ENCODE data around the gene STRA8.

STRA8 gene

DNA sequence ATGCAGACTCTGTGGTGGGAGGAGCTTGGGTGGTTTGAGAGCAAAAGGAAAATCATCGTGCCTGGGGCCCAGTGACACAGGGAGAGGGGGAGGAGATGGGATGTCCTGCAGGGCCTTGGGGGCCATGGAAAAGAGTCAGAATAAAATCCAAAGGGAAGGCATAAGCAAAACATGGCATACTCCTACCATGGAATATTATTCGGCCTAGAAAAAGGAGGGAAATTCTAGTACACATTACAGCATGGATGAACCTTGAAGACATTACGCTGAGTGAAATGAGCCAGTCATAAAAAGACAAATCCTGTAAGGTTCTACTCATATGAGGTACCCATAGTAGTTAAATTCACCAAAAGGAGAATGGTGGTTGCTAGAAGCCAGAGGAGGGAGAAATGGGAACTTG is 38.7 kb downstream of the STRA8 start:
- DNase-seq: no peak

DNA sequence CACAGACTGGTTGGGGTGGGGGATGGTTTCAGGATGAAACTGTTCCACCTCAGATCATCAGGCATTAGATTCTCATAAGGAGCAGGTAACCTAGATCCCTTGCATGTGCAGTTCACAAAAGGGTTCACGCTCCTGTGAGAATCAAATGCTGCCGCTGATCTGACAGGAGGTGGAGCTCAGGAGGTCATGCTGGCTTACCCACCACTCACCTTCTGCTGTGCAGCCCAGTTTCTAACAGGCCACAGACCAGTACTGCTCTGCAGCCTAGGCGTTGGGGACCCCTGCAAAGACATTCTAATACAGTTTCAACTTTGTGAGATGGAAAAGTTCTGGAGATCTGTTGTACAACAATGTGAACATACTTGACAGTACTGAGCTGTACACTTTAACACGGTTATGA is 39.9 kb downstream of the STRA8 start:
- no peak for DNase-seq

DNA sequence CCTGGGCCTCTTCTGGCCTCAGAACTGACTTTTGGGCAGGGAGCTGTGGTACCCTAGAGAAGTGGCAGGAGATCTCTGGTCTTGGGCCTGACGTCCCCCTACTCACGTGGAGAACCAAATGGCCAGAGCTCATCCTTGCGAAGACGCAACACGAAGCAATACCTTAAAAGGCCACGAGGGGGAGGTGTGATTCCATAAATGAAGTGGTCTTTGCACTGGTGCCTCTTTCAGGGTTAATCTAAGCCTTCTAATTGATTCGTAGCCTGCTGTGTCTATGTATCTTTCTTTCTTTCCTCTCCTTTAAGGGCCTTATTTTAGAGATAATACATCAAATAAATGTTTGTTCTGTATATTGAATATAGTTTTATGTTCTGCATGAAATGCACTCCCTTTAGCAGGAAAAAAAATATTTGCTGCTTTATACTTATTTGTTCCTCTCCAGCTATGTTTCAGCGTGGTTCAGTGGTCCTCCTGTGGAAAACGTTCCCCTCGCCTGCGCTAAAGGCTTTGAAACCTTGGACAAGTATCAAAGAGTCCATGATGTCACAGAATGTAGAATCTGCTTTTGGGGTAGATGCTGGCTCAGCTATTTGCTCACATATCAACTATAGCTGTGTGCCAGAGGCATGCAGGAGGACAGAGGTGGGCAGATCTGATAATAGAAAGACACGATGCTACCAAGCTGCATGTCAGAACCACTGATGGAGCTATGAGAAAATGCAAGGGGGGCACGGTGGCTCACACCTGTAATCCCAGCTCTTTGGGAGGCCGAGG is 41.0 kb downstream of the STRA8 start:
- DNase-seq: peak; percentile 30

DNA sequence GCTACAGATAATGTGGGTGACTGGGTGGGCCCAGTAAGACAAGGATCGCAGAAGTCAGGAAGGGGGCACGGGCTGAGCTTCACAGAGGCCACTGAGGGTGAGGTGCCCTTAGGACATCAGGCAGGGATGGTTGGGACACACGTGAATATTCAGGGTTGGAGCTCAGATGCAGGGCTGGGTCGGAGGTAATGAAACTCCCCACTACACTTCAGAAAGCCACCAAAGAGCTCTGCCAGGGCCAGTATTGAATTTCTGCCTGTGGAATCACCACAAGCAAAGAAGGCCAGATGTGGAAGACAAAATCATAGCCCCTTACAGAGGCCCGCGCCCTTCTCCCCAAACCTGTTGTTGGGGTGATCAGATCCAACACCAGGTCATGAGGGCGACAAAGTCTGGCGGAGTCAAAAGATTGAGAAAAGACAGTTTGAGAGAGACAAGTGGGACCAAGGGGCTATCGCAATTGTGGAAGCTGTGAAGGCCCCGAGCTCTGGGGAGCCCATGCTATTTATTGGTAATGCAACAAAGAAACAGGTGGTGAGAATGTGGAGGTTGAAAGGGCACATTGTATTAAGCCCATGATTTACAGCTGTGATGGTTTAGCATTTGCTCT is 42.4 kb downstream of the STRA8 start:
- DNase-seq: no peak

DNA sequence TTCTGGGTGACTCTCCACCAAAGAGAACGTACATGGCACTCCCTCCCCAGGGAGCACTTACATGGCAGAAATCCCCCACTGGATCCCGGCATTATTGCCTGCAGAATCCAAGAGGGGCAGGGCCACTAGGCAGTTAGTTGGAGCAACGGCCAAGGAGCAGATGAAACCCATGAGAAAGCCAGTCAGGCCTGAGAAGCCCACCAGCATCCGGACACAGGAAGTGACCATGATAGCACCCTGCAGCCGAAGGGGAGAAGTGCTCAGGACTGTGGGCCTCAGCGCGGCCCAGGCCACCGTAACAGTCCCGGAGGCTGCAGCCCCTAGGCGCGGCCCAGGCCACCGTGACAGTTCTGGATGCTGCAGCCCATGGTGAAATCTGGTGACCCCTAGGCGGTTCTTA is 43.5 kb downstream of the STRA8 start:
- DNase-seq: no peak

DNA sequence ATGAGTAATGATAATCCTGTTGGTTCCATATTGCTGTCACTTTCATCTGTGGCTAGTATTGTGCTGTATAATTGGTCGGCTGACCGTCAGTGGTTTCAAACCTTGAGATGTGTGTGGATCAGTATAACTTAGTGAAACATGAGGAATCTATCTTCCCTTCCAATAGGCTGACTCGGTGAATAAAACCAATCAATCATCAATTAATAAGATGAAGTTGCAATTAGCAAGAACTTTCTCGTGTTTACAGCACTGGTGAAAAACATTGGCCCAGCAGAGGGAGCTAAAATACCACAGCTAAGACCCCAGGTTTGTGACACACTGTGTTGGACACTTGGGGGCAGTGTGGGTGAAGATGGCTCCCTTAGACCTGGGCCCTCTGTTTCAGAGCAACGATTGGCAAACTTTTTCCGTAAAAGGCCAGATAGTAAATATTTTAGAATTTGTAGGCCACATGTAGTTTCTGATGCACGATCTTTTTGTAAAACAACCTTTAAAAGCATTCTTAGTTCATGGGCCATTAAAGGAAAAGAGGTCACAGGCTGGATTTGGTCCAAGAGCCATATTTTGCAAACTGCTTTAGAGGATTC is 47.8 kb downstream of the STRA8 start:
- DNase-seq: peak; percentile 30

DNA sequence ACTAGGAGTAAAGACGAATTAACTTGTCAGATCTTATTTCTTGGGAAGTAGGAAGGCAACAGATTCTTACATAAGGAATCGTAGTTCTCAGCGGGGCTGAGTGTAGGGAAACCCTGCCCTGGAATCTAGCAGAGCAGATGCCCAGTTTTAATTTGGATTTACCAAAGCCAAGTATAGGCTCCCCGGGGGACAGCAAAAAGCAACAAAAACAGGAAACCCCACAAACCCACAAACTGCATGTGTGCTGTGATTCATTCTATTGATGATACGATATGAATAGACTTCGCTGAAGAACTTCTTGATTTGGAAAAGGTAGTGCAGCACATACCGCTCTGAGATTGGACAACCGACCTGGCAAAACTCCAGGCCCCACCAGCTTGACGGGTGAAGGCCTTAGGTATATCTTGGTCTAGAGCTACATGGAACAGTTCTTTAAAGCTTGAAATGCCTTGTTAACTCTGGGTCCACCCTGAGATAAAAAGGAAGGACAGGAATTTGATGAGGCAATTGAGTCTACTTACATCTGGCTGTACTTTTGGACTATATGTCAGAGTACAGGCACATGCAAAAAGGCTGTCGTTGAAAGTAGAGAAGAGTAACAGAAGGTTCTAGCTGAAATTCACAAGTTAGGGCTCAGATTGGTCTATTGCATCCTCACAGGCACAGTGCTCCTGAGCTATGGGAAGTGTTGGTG is 49.1 kb downstream of the STRA8 start:
- no peak for DNase-seq

DNA sequence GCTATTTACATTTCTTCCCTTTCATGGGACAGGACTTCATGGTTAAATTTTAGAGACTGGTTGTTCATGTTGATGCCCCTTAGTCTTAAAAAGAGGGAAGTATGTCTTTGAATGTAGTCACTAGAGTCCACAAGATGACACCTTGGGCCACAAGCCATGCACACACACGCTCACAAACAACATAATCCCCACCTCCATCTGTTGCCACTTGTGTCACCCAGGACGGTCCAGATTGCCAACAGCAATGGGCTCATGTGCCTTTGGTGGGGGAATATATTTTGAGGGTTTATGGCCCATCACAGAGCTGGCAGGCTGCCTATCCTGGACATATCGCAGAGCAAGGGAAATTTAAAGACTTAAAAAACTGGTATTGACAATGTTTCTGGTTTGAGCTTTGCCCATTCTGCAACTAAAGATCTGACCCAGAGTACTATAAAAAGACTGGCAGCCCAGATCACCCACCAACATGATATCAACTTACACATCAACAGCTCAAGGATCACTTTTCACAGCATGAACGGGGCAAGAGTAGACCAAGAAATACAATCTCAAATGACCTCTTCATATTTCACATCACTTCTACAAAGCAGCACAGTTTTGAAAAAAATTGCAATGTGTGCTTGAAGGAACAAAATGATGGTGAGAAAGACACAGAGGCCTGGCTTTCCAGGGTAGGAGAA is 50.5 kb downstream of the STRA8 start:
- no peak for DNase-seq

DNA sequence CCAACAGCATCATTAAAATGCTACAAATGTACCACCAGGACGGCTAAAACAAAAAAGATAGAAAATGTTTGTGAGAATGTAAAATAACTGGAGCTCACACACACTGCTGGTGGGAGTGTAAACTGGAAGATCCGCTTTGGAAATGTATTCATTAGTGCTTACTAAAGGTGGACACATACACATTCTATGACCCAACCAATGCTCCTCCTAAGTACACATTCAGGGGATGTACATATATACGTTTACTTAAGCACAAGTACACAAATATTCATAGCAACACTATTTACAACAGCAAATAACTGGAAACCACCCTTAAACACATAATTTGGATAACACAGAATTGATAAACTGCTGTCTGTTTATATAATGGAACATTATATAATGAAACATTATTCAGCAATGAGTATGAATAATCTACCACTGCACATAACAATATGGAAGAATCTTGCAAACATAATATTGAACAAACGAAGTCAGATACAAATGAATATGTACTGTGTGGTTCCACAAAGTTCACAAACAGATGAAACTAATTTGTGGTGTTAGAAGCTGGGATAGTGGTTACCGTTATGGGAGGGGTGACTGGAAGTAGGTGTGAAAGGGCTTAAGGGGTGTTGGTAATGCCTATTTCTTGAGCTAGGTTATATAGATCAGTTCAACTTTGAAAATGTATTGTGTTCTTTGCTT is 52.1 kb downstream of the STRA8 start:
- DNase-seq: no peak

DNA sequence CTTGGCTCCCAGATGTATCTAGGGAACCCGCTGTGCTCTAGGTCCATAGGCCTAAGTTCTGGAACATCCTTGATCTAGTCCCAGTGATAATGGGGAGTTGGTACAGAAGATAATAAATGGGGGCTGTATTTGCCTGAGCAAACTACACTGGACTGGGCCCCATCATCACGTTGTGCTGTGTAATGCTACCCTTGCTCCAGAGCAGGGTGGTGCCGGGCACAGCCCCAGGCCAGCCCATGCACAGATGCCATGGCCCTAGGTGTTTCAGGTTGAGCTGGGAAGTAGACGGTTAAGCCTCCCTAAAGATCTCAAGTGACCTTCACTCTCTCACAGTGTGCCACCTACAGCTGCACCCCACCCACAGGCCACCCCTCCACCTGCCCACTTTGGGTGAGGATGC is 53.2 kb downstream of the STRA8 start:
- no peak for DNase-seq

DNA sequence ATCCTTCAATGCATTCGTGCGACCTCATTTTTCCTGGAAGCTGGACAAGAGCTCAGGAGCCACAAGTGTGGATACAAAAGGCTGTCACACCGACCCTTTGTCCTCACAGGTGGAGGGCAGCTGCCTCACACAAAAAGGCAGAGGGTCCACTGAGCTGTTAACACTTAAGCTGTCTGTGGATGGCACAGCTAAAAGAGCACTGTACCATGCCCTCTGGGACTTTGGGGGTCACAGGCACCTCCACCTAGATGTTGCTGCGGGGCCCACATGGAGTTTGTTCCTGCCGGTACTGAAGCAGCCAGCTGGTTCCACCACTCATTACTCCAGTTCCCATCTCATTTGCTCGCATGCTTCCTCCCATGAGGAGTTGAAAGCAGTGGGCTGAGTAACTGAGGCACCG is 57.0 kb downstream of the STRA8 start:
- DNase-seq: no peak

DNA sequence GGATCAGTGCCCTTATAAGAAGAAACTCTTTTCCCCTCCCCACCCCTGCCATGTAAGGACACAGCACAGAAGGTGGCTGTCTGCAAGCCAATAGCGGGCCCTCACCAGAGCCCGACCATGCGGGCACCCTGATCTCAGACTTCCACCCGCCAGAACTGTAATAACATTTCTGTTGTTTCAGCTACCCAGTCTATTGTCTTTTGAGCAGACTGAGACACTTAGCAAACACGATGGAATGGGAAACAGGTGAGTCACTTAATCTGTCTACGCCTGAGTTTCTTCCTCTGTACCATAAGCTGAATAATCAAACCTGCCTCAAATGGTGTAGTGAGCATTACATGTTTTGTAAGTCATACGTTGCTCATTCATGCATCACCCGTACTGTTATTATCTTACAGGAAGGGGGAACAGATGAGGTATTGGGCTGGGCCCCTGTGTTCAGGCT is 58.2 kb downstream of the STRA8 start:
- DNase-seq: no peak

DNA sequence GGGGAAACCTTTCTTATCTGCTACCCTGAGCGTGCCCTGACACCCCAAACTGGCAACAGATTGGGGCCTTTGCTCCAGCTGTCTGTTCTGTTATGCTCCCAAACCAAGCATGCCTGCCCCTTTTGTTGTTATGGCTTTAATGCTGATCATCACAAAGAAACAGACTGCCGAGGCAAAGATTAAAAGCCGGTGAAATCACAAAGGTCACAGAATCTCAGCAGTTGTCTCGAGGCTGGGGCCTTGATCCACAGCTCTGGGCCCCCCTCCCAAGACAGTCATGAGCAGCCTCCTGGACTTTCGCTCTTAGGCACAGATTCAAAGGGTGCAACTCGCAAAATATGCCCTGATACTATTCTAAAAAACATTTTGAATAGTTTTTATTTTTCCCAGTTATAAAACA is 65.6 kb downstream of the STRA8 start:
- DNase-seq: no peak

DNA sequence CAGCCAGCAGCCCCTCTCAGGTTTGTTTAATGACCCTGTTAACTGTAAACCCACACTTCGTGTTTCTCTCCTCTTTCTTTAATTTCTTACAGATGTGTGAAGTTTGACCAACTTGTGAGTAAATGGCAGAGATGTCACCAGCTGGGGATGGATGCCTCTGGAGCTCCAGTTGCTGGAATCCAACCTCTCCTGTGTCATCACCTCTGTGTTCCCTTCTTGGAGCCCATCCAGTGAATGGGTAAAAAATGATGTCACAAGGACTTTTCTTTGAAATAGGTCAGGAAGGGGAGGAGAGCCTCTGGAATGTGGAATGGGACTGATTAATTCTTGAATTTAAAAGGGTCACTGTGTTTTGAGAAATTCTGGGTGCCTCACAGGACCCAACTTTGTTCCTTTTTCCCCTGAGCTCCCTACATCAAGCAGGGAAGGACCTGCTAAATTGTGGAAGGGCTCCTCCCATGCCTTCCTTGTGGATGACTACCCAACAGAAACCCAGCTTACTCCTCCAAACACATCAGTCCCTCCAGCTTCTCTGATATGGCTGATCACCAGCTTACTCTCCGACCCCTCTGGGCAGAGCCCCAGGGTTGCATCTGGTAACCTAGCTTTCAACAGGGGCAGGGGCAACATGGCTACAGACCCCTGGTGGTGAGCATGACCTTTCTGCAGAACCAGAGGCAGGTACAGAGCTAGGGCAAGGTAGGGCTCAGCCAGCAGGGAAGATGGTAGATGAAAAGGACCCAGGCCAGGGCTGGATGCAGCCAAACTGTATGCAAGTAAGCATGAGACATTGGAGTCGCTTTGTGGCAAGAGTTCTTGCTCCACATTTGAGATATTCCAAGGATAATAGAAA is 67.5 kb downstream of the STRA8 start:
- no peak for DNase-seq
